KG1 (cell line): ENCODE results near the gene SMLR1.

Experiments used
- DNase-seq: peaks from one replicate; lab custom pipeline; 2025; lab: John Stamatoyannopoulos, UW

The SMLR1 gene

DNA sequence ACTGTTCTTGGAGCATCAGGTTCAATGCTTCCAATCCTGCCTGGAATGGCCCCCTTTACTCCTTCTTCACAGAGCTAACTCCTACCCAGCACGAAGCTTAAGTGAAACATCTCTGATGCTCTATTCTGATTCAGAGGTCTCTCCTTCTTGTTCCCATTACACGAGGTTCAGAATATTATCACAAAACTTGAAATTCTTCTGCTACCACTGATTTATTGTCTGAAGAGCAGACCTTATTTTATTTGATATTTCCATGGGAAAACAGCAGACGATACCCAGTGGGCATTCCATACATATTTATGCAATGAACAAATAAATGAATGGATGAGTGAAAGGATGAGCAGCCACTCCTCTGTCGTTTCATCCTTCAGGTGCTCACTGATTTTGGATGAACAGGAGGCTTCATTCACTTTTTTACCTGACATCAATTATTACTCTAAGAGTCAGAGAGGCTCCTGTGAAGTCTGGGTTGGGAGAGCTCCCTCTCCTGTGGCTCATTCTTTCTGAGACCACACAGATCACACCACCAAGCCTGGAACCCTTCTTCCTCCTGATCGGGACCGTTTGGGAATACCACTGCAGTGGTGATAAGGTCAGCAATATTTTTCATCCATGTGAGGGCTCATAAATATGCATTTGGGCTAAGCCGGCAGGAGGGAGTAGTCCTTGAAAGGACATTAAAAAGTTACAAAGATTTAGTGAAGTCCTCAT lies 25.8 kb downstream of the SMLR1 start:
- no peak for DNase-seq

GRCh38 chr6:130853555-130854183 lies 26.5 kb downstream of the SMLR1 start:
- no peak for DNase-seq

DNA sequence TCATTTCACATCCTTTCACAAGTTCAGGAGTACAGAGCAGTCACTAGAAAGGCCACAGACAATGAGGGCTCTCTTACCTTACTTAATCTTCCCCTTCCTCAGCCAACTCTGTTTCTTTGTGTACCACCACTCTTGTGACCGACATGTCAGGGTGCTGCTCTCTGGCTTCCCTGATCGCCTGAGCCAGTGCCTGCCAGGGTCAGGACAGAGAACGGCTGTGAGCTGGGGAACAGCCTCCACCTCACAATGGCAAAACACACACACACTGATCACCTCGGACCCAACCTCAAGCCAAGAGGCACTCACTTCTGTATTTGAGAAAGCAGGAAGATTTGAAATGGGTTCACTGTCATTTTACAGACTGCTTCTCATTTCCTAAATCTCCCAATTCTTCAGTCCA lies 30.8 kb downstream of the SMLR1 start:
- DNase-seq, result no peak

- DNase-seq, result no peak
Observed at GRCh38 chr6:130858498-130859160, 31.4 kb downstream of the SMLR1 start.

GRCh38 chr6:130859161-130859867 lies 32.1 kb downstream of the SMLR1 start:
- no peak for DNase-seq

DNA sequence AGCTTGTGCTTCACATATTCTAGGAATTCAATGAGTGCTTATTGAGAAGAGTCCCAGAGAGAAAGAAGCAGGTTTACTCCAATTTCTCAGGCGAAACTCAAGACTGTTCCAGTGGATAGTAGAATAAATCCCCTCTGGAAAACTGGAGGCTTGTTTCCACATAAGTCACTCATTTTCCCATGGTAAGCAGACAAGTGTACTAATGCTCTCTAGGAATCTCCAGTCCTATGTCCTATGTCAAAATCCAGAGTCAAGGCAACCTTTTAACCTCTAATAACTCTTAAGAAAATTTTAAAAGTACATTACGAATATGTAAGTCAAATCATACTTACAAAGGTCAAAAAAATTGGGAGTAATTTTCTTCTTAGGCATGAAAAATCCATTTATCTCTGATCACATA lies 35.2 kb downstream of the SMLR1 start:
- DNase-seq, result no peak

DNA sequence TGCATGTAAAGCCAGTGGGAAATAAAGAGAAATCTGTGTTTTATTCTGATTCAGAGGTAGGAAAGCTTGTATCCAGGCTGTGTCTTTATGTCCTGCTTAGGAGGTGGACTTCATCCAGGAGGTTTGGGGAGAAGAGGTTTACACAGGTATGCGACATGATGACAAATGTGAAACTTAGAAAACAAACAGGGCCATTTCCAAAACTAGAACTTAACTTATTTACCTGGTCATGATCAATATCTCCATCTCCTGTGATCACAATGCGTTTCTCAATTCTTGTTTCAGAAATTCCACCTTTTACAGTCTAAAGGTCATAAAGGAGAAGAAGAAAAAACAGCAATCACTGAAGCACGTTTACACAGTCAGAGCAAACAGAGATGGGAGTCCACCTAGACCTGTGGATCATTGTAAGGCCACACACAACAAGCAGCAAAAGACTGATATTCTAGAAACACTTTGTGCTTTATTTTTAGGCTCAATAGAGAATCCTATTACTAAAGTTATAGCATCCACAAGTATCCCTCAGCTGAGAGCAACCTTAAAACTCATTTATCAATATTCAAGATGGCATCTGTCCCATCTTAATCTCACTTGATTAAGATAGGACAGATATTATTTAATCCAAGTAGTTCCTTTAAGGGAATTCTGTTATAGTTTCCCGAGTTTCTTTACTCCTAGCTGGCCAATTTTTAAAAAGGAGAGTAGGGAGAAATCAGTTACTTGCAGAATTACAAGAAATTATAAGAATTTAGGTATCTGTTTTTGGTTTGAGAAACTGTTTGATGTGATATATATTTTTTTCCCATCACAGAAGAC lies 36.4 kb downstream of the SMLR1 start:
- no peak for DNase-seq

DNA sequence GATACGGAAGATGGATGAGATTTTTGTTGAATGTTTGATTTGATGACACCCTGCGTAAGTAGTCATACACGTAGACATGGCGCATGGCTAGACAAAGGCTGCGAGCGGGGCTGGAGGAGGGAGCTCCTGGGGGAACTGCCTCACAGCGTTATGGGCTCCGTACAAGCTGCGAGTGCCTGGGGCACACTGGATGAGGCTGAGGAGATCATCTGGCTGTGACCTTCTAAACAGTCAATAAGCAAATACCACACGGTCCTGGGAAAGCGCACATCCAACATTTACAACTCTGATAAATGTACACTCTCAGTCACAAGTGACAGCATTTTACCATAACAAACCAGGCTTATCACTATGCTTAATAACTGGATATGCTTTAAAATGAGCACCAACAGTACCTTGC lies 37.1 kb downstream of the SMLR1 start:
- DNase-seq, result no peak

GRCh38 chr6:130865793-130866192 lies 38.6 kb downstream of the SMLR1 start:
- DNase-seq, result no peak

DNA sequence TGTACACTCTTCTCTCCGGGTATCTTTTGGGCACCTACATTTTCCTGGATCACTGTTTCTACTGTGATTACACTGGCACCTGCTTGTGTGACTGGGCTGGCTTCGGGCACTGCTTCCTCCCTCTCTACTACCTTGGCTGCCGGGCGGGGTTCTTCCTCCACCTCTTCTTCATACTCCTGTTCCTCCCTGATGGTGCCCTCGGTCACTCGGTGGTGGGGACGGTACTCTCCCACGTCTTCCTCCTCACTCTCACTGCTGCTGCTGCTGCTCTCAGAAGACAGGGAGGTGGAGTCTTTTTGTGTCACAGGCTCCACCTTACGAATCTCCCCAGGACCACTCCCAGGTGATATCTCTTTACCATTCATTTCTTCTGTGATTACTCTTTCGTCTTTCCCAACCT lies 42.5 kb downstream of the SMLR1 start:
- DNase-seq, result no peak

- no peak for DNase-seq
Observed at GRCh38 chr6:130870179-130870880, 43.1 kb downstream of the SMLR1 start.

- DNase-seq, result peak; percentile 48
Observed at GRCh38 chr6:130872250-130873095, 45.3 kb downstream of the SMLR1 start.

DNA sequence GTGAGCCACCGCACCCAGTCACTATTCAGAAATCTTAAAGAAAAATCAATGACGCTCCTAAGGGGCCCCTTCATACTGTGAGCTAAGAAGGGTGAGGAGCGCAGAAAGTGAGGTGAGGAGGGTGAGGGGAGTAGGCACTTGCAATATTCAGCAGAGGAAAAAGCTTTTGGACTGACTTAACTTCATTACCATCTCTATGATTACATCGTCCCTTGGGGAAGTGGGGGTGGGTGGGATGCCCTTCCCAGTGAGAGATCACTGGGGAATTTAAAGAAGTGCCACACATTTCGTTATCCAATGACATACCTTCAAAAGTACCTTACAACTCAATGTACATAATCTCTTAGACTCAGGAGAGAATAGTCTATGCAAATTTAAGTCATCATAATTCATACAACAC lies 46.5 kb downstream of the SMLR1 start:
- DNase-seq, result no peak

GRCh38 chr6:130879826-130880225 lies 52.6 kb downstream of the SMLR1 start:
- DNase-seq, result no peak

DNA sequence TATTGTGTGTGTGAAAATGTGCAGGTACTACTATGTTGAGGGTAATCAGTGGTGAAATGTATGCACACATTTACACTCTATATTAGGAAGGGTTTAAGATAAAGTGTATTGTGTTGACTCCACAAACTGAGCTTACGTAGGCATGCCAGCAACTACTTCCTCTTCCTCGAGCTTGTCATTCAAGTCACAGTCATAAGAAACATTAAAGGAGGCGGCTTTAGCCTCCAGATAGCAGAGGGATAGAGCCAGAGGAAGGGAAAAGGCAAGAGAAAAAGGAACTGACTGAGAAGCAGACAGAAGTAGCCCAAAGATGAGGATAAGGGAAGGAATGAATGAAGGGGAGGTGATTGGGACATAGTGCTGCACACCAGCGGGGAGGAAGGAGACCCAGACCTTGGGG lies 55.2 kb downstream of the SMLR1 start:
- DNase-seq, result no peak

DNA sequence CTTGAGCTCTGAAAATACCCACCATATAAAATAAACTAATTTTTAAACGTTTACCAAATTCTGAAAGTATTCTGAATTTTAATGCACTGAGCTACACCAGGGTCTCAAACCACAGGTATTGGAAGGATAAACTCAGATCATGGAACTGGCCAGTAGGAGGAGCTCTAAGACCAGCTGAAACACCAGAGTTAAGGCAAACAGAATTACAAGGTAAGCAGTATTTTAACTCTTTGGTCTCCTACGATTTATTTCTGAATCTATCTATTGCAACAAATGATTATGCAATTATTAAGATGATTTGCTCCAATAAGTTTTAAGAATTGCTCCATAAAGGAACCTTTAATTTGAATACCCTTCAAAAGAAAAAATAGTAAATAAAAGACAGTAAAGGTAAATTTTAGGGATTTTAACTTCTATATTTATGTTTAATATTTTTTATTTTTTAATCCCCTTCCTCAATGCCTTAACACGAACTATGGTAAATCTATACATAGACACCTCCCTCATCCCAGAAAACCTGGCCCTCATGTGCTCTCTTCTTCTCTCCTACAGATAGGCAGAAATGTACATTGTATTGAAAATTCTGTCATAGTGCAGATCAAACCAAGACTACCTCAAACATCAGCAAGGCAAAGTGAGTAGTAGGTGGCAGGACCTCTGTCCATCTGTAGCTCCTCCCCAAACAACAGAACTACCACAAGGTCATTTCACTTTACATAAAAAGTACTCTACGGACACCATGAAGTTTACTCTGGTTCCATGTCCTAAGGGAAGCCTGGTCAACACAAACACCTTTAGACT lies 58.4 kb downstream of the SMLR1 start:
- DNase-seq, result peak; percentile 69
